Erythroblast (primary cell): ENCODE results near the gene AP1B1.

Experiments
- GATA1 ChIP-seq: IDR thresholded peaks from 2 replicates; pipeline ENCODE4 v1.6.1; 2011; ENCODE audit warnings: low read depth, mild to moderate bottlenecking, control low read depth, low read length, moderate library complexity
- POLR2A ChIP-seq: IDR thresholded peaks from 2 replicates; pipeline ENCODE4 v1.6.1; 2011; ENCODE audit warnings: mild to moderate bottlenecking, low read length

DNA sequence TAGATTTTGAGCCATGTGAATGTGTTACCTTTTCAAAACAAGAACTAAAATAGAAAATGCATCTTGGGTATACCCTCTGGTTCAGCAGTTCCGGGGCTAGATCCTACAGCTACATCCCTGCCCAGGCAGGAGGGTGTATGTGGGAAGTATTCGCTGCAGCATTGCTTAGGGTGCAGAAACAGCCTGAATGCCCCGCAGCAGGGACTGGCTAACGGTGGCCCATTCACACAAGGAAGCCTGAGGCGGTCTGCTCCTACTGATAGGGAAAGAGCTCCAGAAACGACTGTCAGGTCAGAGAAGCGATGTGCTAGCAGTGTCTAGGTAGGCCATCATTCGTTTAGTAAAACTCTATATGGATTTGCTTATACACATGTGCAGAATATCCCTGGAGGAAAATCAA is 63.0 kb downstream of the AP1B1 start:
- TF ChIP-seq POLR2A (no peak), GATA1 (no peak)
